GM12878 (cell line): Measurements from ENCODE around the gene LENEP. TPM values are rescaled to one million over a fixed set of nuclear protein-coding genes. Genes with fewer than 3 reads are reported as not detected.

ENCODE experiments used
- ATAC-seq: fragments of 200-7000 bp; cut with Tn5 transposase; 3 replicates; pipeline ENCODE4 v1.9.1; 2020; ENCODE audit warnings: mild to moderate bottlenecking, moderate library complexity
- BruUV-seq: library from RNA; stranded (reverse); fragments of 400-500 nt; replicated peaks from 2 replicates; lab custom pipeline; 2021; lab: Mats Ljungman, UMichigan
- CTCF ChIA-PET: fragments of 300-600 bp; sonication (Branson Sonifier 250); formaldehyde crosslinking; extraction: SDS; loops from one replicate; lab custom pipeline; 2021; ENCODE audit warnings: inconsistent platforms; lab: Yijun Ruan, JAX
- POLR2A ChIA-PET: fragments of 350-600 bp; formaldehyde crosslinking; extraction: SDS; loops from one replicate; lab custom pipeline; 2021; ENCODE audit warnings: inconsistent platforms; lab: Charles Lee
- RAD21 ChIA-PET: fragments of 300-600 bp; sonication (Branson Sonifier 250); formaldehyde crosslinking; loops from one replicate; lab custom pipeline; 2023; ENCODE audit warnings: antibody characterized with exemption; ENCODE audit not compliant: unreplicated experiment; lab: Charles Lee
- SMC1A ChIA-PET: fragments of 300-600 bp; sonication (Branson Sonifier 250); formaldehyde crosslinking; loops from one replicate; lab custom pipeline; 2023; ENCODE audit not compliant: unreplicated experiment, uncharacterized antibody; lab: Charles Lee
- DNase-seq: peaks from one replicate; pipeline ENCODE4 v3.0.0-alpha.2; 2011; ENCODE audit warnings: low read depth, low spot score
- FAIRE-seq: peaks from 3 replicates; lab custom pipeline; 2011; peaks lifted over from hg19 to GRCh38; lab: Jason Lieb, UNC
- H2AFZ ChIP-seq: 2 replicates; pipeline ENCODE4 v1.6.0; 2011; ENCODE audit warnings: low read depth, low read length, control low read depth; ENCODE audit not compliant: control insufficient read depth
- H3K27ac ChIP-seq: 2 replicates; pipeline ENCODE4 v1.5.1; 2011; ENCODE audit warnings: control low read depth; ENCODE audit not compliant: control insufficient read depth, insufficient read depth
- H3K27me3 ChIP-seq, 2 experiments: replicated peaks in 1 of 2; 2 replicates each; pipeline versions ENCODE4 v1.6.0 to v1.6.1; 2011; ENCODE audit warnings: low read length in 1 of 2; ENCODE audit not compliant: control insufficient read depth in 2 of 2, insufficient read depth in 2 of 2
- H3K36me3 ChIP-seq, 2 experiments: 2 replicates each; pipeline ENCODE4 v1.5.1; 2011; ENCODE audit warnings: low read length in 1 of 2; ENCODE audit not compliant: control insufficient read depth in 2 of 2, insufficient read depth in 2 of 2
- H3K4me1 ChIP-seq: 2 replicates; pipeline ENCODE4 v1.6.1; 2011; ENCODE audit warnings: mild to moderate bottlenecking, low read length, moderate library complexity, mixed read lengths; ENCODE audit not compliant: control insufficient read depth, insufficient read depth
- H3K4me2 ChIP-seq: 2 replicates; pipeline ENCODE4 v1.6.0; 2011; ENCODE audit warnings: control low read depth; ENCODE audit not compliant: control insufficient read depth, insufficient read depth
- H3K4me3 ChIP-seq: fragments of 200-600 bp; sonication (generic); 2 replicates; pipeline ENCODE4 v1.5.1; 2016
- H3K79me2 ChIP-seq: 2 replicates; pipeline ENCODE4 v1.6.0; 2011; ENCODE audit warnings: low read length; ENCODE audit not compliant: control insufficient read depth, insufficient read depth
- H3K9ac ChIP-seq: 2 replicates; pipeline ENCODE4 v1.8.0; 2011; ENCODE audit warnings: low read length, control low read depth, mixed read lengths; ENCODE audit not compliant: control insufficient read depth, insufficient read depth
- H3K9me3 ChIP-seq: replicated peaks from 3 replicates; pipeline ENCODE4 v1.5.1; 2011; ENCODE audit warnings: mild to moderate bottlenecking, low read length; ENCODE audit not compliant: control insufficient read depth, insufficient read depth
- H4K20me1 ChIP-seq: 2 replicates; pipeline ENCODE4 v1.6.0; 2011; ENCODE audit not compliant: control insufficient read depth, insufficient read depth
- CBX3 ChIP-seq: fragments of 200-600 bp; sonication (generic); IDR thresholded peaks from 2 replicates; pipeline ENCODE4 v1.6.1; 2016; ENCODE audit warnings: low read depth, borderline replicate concordance
- EGR1 ChIP-seq, 2 experiments: IDR thresholded peaks; 1 replicate in 1 of 2; 2 replicates in 1 of 2; pipeline ENCODE4 v1.6.1; 2011 to 2012; ENCODE audit warnings: low read depth in 2 of 2, low read length in 2 of 2, borderline replicate concordance in 1 of 2, mild to moderate bottlenecking in 1 of 2, moderate library complexity in 1 of 2
- FOS ChIP-seq: IDR thresholded peaks from 3 replicates; pipeline ENCODE4 v1.6.1; 2011; ENCODE audit warnings: borderline replicate concordance; ENCODE audit not compliant: insufficient read length; ENCODE audit errors: extremely low read depth
- HDGF ChIP-seq: fragments of 450-650 bp; IDR thresholded peaks from 2 replicates; pipeline ENCODE4 v1.6.1; 2016; ENCODE audit warnings: antibody characterized with exemption
- MTA2 ChIP-seq: fragments of 450-650 bp; IDR thresholded peaks from 2 replicates; pipeline ENCODE4 v1.6.1; 2016; ENCODE audit warnings: low read depth, mild to moderate bottlenecking, moderate library complexity
- POLR2AphosphoS2 ChIP-seq: IDR thresholded peaks from 2 replicates; pipeline ENCODE4 v1.6.1; 2011; ENCODE audit warnings: low read depth, mild to moderate bottlenecking, low read length, improper control_type of control experiment, moderate library complexity
- POLR2AphosphoS5 ChIP-seq: IDR thresholded peaks from 2 replicates; pipeline ENCODE4 v1.6.1; 2011; ENCODE audit warnings: mild to moderate bottlenecking, low read length, inconsistent platforms
- RUNX3 ChIP-seq: IDR thresholded peaks from 2 replicates; pipeline ENCODE4 v1.6.1; 2012; ENCODE audit warnings: low read length, inconsistent platforms
- SREBF1 ChIP-seq: IDR thresholded peaks from 2 replicates; pipeline ENCODE4 v1.6.1; 2012; ENCODE audit warnings: mild to moderate bottlenecking, low read length
- SUPT20H ChIP-seq: IDR thresholded peaks from 2 replicates; pipeline ENCODE4 v1.6.1; 2011; ENCODE audit warnings: low read depth, mild to moderate bottlenecking, low read length, moderate library complexity, borderline replicate concordance; ENCODE audit not compliant: control insufficient read depth
- WGBS: methylation state at CpG from one replicate; pipeline ENCODE4 v1.1.6; 2016; ENCODE audit warnings: low lambda C conversion rate; ENCODE audit not compliant: insufficient replicate concordance, insufficient coverage; ENCODE audit errors: missing lambda C conversion rate; 5-methylcytosine and 5-hydroxymethylcytosine counted together
- in situ Hi-C: fragments of 300-500 bp; cut with MboI; formaldehyde crosslinking; loops from 9 replicates; pipeline ENCODE4 v1.14.3; 2018; ENCODE audit warnings: mixed read lengths
- intact Hi-C: fragments of 100-400 bp; cut with micrococcal nuclease; formaldehyde crosslinking; loops from one replicate; pipeline ENCODE4 v1.14.2; 2022; ENCODE audit not compliant: unreplicated experiment
- polyA plus RNA-seq, 11 experiments: library from polyadenylated mRNA; depleted of rRNA in 4 of 11; unstranded in 6 of 11; stranded (reverse) in 5 of 11; fragments of >200 nt; fragmentation: Nextera tagmentation in 4 of 11; fragmentation: Illumina TruSeq in 1 of 11; extraction: Ambion mirVana in 4 of 11; extraction: Trizol in 1 of 11; gene quantifications; 1 replicate in 1 of 11; 2 replicates in 10 of 11; pipeline versions ENCODE4 v1.2.1 to v1.2.3, GENCODE V29; 2011 to 2016; ENCODE audit warnings: inconsistent platforms in 2 of 11, missing spikeins in 2 of 11, low read depth in 1 of 11
- total RNA-seq, 4 experiments: library from RNA; depleted of rRNA in 3 of 4; stranded (reverse); fragments of >200 nt in 3 of 4; fragmentation: Illumina TruSeq in 1 of 4; extraction: Trizol in 1 of 4; gene quantifications; 2 replicates each; pipeline versions ENCODE4 v1.2.1 to v1.2.3, GENCODE V29; 2013 to 2021

LENEP gene
- total and polyA plus RNA-seq, 10 of the 15 experiments (the other 5 are each of a cell fraction or from before 2014, with no cell fraction given): 0.27 to 1.1 (median 0.64) TPM; not detected in 7

- peak; percentile 67; the same call in 1 of the 2 replicates for TF ChIP-seq HDGF
- TF ChIP-seq POLR2AphosphoS2: no peak
- TF ChIP-seq POLR2AphosphoS5: peak; percentile 16; the same call in 1 of the 2 replicates
- no peak for TF ChIP-seq EGR1 (IDR thresholded peaks at IDR 0.05; ENCODE audit: borderline replicate concordance in 1 of 2, low read depth in 2 of 2, low read length in 2 of 2)
- TF ChIP-seq, all 136 proteins: peak for 8
These were observed 11.1 kb downstream of the LENEP start (continued) for GRCh38 chr1:155004352-155005075.

GRCh38 chr1:155005076-155006011 lies 12.0 kb downstream of the LENEP start:
- Histone ChIP-seq H3K4me2 (peak overlapping the region; percentile 98), H3K4me3 (peak overlapping the region; percentile 99; the same call in 1 of the 2 replicates), H3K27ac (peak overlapping the region; percentile 91), H3K4me1 (peaks cover 52% of the 10 kb centered on the region), H3K27me3 (no peaks in the 10 kb centered on the region), H3K9ac (peak overlapping the region; percentile 85), H3K9me3 (no peaks in the 10 kb centered on the region), H3K36me3 (no peaks in the 10 kb centered on the region; a peak in 2 of 4 replicates), H3K79me2 (peaks cover 61% of the 10 kb centered on the region), H2AFZ (no peak overlapping the region), H4K20me1 (0 out of 2 replicates have a peak, but pooled peaks cover 3% of the 10 kb centered on the region)
- in situ Hi-C loops (no loop called here), intact Hi-C loops (no loop called here)
- SMC1A ChIA-PET: no interaction called here
- POLR2A ChIA-PET: interaction anchor here (1.0 to 1.7 kb wide), 3 partner anchors 11 to 59 kb away, joined by 3 to 5 read pairs (median 4); partner anchors contain the start of gene PYGO2
- TF ChIP-seq FOS (no peak), CBX3 (no peak), SREBF1 (no peak), MTA2 (no peak), RUNX3 (no peak), SUPT20H (no peak)
- RAD21 ChIA-PET: interaction anchor here (1.1 to 3.3 kb wide), 3 partner anchors 10 to 32 kb away, joined by 4 to 14 read pairs (median 4); no protein-coding TSS in a partner anchor
- CTCF ChIA-PET: interaction anchor here (0.6 to 3.6 kb wide), 7 partner anchors 9 to 65 kb away, joined by 3 to 27 read pairs (median 3); no protein-coding TSS in a partner anchor
- ATAC-seq (no peak), FAIRE-seq (no peak), DNase-seq (no peak)
- 27% methylated on average over 14 of the region's 17 CpGs for WGBS
- BruUV-seq: no TSS peak
